GM10266 (cell line): ENCODE measurements around the gene BTNL3.

Source experiments
- DNase-seq: peaks from one replicate; pipeline ENCODE4 v3.0.0; 2012; ENCODE audit errors: extremely low spot score
- TF ChIP-seq, protein P1 (sequence below): IDR thresholded peaks from 2 replicates; pipeline ENCODE4 v1.5.1; 2012; ENCODE audit warnings: mild to moderate bottlenecking, low read depth; ENCODE audit not compliant: control insufficient read depth, insufficient read depth; ENCODE audit errors: missing control alignments

Gene BTNL3

DNA sequence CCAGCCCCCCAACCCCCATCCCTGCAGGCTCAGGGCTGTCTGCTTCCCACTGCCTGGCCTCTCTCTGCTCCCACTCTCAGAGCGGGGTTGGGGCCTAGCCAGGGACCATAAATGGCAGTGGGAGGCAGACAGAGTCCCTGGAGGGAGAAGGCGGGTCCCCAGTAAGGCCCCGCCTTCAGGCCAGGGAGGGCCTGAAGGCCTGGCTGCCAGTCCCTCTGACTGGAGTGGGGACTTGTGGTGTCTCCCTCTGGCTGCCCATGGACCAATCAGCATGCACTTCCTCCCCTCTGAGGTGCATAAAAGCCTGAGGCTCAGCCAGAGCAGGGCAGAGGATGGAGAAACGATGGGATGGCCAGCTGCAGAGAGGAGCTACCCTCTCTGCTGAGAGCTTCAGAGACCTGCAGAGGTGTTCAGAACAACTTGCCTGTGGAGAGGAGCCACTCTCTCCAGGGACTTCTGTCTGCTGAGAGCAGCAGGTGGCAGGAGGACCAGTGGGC is 48.8 kb downstream of the BTNL3 start:
- DNase-seq, result no peak

GRCh38 chr5:181039471-181039870 is 50.8 kb downstream of the BTNL3 start:
- TF ChIP-seq, protein P1, sequence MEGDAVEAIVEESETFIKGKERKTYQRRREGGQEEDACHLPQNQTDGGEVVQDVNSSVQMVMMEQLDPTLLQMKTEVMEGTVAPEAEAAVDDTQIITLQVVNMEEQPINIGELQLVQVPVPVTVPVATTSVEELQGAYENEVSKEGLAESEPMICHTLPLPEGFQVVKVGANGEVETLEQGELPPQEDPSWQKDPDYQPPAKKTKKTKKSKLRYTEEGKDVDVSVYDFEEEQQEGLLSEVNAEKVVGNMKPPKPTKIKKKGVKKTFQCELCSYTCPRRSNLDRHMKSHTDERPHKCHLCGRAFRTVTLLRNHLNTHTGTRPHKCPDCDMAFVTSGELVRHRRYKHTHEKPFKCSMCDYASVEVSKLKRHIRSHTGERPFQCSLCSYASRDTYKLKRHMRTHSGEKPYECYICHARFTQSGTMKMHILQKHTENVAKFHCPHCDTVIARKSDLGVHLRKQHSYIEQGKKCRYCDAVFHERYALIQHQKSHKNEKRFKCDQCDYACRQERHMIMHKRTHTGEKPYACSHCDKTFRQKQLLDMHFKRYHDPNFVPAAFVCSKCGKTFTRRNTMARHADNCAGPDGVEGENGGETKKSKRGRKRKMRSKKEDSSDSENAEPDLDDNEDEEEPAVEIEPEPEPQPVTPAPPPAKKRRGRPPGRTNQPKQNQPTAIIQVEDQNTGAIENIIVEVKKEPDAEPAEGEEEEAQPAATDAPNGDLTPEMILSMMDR, result no peak
- DNase-seq, result no peak

More for the DNA sequence above, 48.8 kb downstream of the BTNL3 start:
- TF ChIP-seq, protein P1, result no peak

- DNase-seq, result no peak
- TF ChIP-seq, protein P1, result no peak
Measured at GRCh38 chr5:181039931-181040630, 51.4 kb downstream of the BTNL3 start, which contains the start of gene BTNL9. TSS of gene BTNL9 (plus strand) at chr5:181040266. CDS start at chr5:181045490, 5,224 bp downstream.

GRCh38 chr5:181040631-181040945 is 51.9 kb downstream of the BTNL3 start:
- DNase-seq, result no peak
- TF ChIP-seq, protein P1, result no peak

GRCh38 chr5:181041043-181041442 is 52.4 kb downstream of the BTNL3 start:
- no peak for DNase-seq
- TF ChIP-seq, protein P1, result no peak

DNA sequence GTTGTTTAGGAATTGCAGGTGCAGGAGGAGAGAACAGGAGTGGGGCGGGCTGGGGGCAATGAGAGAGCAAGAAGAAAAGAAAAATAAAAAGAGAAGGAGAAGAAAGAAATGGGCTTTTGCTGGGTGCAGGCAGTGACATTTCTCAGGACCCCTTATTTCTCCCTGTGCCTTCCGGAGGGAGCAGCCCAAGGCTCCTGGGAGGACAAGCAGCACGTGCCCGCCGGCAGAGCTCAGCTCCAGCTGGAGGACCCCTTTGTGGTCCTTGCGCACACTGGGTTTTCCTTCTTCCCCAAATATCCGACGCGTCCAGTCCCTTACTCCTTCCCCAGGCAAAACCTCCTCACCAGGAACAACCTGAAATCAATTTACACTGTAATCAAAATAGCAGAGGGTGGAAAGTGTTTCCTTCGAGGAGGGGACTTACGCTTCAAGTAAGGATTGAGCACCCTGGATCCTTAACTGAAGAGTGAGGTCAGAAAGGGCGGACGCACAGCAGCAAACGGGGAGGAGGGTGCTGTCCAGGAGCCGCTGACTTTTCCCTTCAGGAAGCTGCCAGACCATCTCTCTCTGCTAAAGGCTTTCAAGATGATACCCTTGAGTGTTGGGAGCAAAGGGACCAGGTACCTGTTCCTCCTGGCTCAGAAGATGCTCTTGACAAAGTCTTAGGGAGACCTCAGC is 53.5 kb downstream of the BTNL3 start:
- TF ChIP-seq, protein P1, result no peak
- DNase-seq, result no peak

- no peak for DNase-seq
- TF ChIP-seq, protein P1, result no peak
Measured at GRCh38 chr5:181042722-181043121, 54.1 kb downstream of the BTNL3 start.
